GM21529 (cell line): ENCODE results near the gene ECI1.

ENCODE experiments used
- ATAC-seq: cut with Tn5 transposase; IDR thresholded peaks from one replicate; pipeline ENCODE4 v1.9.1; 2021; ENCODE audit not compliant: unreplicated experiment

ECI1 gene, protein sequence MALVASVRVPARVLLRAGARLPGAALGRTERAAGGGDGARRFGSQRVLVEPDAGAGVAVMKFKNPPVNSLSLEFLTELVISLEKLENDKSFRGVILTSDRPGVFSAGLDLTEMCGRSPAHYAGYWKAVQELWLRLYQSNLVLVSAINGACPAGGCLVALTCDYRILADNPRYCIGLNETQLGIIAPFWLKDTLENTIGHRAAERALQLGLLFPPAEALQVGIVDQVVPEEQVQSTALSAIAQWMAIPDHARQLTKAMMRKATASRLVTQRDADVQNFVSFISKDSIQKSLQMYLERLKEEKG

DNA sequence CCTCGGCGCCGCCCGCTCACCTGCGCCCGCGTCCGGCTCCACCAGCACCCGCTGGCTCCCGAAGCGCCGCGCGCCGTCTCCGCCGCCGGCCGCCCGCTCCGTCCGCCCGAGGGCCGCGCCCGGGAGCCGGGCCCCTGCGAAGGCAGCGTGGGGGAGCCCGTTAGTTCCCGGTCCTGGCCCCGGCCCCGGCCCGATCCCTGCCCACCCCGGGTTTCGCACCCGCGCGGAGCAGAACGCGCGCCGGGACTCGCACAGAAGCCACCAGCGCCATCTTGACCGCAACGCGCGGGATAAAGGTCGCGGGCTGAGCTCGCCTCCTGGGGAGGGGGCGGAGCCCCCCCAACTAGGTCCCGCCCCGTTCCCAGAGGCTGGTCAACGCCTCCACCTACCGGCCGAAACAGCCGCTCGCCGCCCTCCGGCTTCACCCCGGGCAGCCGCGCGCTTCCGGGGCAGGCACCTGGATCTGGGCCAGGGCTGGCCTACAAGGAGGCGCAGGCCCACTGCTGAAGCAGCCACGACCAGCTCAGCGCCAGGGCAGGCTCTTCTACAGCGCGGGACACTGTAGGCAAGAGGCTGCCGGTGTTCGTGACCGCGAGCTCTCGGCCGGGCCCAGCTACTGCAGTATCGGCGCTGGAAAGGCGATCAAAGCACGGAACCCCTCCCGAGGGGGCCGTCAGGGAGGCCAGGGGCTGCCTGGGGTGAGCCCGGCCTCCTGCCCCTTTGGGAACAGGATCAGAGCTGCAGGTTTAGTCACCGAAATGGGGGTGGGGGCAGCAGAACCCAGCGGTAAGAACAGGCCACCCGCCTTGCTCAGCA lies at the start of gene ECI1:
ECI1 (minus strand) TSS at position 292 of the 816 bp plus-strand sequence; CDS start at position 271, 21 bp downstream.
- peak; percentile 85 for ATAC-seq

DNA sequence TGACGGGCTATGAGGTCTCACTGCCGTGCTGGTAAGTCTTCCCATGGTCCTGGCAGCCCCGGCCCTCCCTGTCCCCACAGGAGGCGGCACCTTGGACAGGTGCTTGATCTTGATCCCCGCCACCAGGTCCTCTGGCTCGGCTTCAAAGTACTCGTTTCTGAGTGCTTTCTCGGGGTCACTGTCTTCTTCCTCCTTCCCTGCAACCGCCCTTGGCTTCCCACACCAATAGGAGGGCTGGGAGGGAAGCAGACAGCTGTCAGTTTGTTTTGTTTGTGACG lies 48.5 kb upstream of the ECI1 start:
- ATAC-seq, result no peak

DNA sequence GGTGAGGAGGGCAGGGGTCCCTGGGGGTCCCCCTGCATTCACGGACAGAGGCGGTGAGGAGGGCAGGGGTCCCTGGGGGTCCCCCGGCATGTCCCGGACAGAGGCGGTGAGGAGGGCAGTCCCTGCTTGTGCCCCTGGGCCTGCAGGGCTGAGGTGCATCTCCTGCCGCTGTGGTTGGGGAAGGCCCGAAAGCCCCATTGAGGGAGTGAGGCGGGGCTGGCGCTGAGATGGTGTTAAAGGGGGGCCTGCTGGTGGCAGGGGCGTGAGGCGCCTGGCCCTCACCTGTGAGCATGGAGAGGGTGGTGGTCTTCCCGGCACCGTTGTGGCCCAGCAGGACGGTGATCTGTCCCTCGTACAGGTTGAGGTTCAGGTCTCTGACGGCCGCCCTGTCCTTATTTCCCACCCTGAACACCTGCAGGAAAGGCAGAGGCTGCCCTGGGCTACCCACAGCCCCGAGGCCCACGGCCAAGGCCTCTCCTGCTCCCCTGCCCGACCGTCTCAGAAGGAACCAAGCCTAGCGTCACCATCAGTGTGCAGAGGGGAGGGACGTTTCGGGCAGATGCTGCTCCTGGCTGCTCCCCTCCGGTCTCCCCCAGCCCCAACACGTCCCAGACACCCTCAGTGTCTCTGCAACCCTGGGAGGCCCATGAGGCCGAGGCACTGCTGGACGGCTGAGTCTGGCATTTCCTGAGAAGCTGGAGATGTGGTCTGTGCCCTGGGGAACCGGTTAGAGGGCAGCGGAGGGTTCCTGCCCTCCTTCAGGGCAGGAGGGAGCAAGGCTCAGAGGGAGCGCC lies 47.9 kb upstream of the ECI1 start:
- no peak for ATAC-seq

DNA sequence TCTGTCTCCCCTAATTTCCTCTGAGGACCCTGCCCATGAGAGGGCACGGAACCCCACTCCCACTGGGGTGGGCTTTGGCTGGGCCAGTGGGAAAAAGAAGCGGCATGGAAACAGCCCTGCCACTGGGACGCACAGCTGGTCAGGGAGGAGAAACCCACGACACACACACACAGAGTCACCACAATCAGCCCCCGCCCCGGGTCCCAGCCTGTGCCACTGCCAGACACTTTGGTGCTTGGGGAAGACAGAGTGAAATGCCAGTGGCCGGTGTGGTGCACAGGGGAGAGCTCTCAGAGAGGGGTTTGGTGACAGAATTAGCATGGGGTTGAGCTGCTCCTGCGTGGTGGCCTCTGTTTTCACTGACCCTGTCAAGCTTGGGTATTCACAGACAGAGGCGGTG lies 47.2 kb upstream of the ECI1 start:
- ATAC-seq, result no peak

DNA sequence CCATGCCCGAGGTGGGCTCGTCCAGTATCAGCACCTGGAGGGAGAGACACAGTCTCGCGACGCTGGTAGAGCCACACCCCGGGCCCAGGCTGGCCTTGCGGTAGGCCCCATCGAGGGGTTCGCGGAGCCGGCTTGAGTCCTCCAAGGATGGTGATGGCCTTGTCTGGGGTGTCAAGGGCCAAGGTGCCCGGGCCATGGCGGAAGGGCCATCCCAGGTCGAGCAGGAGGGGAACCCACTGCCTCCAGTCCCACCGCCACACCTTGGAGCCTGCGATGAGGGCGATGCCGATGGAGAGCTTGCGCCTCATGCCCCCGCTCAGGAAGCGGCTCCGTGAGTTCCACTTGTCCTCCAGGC lies 46.1 kb upstream of the ECI1 start:
- ATAC-seq, result no peak

DNA sequence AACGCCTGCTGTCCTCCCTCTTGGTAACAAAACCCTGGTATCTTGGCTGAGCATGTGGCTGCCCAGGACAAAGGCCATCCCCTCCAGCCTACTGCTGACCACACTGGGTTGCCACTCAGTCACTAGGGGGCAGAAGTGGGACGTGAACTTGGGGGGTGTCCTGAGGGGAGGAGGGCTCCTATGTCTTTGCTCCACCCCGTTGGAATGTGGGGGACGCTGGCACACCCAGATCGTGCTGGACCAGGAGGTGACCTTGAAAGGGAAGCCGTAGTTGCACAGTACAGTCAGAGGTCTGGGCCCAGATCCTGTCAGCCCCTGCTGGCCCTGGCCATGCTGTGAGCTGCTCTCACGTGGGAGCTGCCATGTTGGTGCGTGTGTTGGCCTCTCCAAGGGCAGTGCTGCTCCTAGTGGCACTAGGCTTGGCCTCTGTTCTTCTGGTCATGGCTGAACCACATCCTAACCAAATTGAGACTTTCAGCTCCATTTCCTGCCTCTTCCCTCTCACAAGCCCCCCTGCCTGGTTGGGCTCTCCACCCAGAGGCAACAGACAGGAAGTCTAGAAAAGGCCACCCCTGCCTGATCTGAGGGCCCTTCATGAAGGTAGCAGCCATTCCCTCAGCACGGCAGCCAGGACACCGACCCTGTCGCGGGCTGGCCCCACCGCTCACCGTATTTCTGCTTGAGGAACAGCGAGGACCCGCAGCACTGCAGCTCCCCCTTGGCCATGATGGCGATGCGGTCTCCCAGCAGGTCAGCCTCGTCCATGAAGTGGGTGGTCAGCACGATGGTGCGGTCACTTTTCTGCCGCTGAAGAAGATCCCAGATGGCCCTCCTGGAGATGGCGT lies 45.5 kb upstream of the ECI1 start:
- no peak for ATAC-seq

DNA sequence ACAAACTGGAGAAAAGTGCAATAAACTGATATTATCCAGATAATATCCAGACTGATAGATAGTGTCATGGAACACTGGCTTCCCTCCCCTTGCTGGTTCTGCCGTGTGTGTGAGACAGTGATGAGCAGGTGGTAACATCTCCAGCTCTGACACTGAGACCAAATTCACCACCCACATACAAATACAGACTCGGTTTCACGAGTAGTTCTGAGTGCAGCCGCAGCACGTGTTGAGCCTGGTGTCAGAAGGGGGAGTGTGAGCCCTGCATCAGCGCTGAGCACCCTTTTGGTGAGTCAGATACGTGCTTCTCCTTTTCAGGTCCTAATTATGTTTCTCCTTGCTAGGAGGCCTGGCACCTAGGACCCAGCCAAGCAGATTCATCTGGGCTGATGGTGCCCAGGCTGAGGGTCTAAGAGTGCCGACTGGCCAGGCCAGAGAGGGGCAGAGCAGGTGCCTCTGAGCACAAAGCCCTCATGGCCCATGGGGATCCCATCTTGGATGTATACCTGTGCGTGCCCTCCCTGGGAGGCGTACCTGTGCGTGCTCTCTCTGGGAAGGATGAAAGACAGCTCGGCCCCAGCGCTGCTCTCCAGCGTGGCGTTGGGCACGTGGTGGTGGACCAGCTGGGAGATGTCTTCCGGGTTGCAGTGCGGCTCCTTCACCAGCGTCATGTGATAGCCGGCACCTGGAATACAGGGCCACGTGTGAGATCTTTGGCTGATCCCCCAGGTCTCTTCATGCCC lies 43.8 kb upstream of the ECI1 start:
- peak; percentile 71 for ATAC-seq

DNA sequence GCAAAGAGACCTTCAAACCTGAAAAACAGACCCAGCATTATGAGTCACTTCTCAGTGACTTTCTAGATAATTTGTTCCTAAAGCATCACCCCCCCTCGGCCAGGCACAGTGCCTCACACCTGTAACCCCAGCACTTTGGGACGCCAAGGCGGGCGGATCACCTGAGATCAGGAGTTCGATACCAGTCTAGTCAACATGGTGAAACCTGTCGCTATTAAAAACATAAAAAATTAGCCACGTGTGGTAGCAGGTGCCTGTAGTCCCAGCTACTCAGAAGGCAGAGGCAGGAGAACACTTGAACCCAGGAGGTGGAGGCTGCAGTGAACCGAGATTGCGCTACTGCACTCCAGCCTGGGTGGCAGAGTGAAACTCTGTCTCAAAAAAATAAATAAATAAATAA lies 40.8 kb upstream of the ECI1 start:
- no peak for ATAC-seq

DNA sequence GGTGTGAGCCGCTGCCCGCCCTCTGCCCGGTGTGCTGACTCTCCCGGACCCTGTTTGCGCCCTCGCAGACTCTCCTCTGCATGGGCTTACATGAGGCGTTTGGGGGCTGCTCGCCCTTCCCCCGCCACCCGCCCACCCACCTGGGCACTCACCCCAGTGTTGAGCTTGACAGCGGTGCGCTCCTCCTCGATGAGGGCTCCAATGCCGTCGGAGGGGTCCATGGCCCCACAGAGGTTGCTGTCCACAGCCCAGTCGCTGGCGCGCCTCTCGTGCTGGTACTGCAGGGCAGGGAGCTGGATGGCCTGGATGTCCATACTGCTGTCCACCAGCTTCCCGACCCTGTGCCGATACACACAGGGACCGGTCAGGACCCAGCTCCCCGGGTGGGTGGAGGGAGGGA lies 37.9 kb upstream of the ECI1 start:
- no peak for ATAC-seq

DNA sequence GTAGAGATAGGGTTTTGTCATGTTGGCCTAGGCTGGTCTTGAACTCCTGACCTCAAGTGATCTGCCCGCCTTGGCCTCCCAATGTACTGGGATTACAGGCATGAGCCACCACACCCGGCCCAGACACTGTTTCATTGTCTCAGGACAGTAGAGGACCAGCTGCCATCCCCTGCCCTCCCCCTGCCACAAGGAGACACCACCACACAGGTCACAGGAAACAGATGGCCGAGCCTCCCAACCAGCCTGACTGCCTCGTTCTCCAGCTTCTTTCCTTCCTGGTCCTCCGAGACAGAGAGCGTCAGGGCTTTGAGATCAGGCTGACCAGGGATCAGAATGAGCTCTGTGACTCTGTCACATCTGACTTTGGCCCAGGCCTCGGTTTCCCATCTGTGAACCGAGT lies 37.3 kb upstream of the ECI1 start:
- no peak for ATAC-seq

DNA sequence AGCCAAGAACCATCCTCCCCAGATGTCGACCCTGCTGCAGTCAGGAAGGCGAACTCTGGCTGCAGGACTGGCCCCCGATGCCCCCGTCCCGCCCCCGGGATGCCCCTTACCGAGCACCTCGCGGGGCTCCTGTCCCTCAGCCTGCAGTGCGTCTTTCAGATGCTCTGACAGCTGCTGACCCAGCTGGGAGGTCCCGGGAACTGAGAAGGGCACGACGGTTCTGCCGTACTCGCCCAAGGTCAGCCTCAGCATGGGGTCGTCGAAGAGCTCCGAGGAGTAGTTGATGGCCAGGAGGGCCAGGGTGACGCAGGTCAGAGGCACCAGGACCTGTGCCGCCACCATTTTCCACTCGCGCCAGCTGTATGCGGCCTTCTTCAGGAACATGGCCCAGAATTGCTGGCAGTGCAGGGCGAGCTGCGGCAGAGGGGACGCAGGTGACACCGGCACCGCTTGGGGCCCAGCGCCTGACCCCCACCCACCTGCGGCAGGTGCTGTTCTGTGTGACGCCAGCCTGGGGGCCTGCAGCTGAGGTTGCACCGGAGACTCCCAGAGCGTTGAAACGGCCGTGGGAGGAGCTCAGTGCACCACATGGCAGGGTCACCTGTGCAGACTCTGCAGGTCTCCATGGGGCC lies 36.6 kb upstream of the ECI1 start:
- ATAC-seq, result no peak

DNA sequence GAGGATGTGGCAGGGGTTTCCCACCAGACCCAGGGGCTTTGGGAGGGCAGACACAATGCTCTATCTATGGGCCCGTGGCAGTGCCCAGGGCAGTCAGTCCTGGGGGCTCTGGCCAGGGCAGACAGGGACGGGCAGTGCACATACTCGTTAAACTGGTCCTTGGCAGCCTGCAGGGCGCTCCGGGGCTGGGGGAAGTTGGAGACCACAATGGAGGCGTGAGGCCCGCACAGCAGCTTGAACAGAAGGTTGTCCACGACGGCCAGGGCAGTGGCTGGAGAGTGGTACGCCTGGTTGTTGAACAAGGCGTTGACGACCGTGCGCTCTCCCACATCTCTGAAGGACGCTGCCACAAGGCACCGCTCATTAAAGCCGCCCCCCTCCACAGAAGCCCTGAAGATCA lies 35.2 kb upstream of the ECI1 start:
- ATAC-seq, result no peak

DNA sequence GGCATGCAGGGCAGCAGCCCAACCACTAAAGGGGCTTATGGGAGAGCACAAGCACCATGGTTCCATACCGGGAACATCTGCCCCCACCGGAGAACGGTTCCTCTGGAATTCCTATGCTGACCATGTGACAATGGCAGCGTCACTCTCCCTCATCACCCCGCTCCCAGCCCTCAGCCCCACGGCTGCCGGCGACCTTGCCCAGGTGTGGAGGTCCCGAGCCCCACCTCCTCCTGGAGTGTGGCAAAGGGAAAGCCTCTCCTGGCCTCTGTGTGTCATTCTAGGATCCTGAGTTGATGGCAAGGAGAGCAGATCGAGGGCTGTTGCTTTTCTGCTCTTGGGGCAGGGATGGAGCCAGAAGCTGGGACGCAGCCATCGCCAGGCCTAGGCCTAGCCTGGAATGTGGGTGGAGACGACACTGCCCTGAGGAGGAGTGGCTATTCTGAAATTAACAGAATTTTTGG lies 34.4 kb upstream of the ECI1 start:
- no peak for ATAC-seq

DNA sequence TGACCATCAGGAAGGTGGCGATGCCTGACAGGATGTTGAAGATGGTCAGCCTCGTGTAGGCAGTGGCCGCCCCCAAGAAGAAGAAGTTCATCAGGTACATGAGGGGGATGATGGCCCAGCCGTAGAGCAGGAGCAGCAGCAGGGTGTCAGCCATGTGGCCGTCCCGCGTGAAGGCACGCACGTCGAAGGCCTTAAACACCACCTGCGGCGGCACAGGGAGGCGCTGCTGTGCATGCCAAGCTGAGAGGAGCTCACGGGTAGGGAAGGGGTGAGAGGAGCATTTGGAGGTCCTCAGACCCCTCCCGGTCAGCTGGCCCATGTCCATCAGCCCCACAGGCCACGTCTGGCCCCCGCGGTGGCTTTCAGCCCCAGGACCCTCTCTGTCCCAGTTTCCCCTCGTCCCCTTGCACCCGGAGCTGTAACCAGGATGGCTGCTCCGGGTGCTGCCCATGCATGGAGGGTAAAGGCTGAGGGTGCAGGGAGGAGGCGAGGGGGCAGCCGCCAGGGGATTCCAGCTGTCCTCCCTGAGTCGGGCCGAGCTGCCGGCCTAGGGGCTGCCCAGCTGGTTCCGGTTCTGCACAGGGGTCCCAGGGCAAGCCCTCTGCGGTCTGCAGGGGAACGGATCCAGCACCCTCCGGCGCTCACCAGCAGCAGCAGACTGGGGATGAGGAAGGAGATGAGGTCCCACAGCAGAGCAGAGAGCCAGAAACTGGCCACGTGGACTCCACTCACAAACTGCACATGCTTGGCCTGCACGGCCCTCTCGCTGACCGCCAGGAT lies 33.6 kb upstream of the ECI1 start:
- no peak for ATAC-seq

DNA sequence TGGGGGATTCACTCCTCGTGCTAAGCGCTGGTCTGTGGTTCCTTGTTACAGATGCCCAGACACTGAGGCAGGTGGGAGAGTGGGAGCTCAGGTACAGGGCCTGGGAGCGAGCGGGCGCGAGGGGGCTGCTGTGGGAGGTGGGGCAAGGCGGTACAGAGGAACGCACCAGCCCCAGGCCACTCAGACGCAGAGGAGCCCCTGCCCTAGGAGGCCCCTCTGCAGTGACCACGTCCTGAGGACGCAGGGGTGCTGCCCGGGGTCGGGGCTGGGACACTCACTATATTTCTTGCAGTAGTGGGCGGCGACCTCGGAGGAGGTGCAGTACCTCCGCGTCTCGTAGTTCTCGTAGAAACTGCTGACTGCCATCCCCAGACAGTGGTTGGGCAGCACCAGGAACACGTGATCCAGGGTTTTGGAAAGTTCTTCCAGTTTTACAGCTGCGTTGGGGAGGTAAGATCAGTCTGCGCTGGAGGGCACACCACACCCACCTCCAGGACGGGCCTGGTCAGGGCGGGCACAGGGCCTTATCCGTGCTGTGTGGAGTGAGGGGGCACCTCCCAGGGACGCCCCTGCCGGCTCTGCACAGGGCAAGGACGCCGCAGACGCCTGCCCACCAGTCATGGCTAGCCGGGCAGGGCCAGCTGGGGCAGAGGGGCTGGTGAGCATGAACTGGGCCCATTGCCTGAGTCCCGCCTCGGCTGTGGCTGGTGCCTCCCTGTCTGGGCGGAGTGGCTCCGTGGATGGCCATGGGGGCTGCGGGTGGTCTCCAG lies 32.8 kb upstream of the ECI1 start:
- no peak for ATAC-seq

DNA sequence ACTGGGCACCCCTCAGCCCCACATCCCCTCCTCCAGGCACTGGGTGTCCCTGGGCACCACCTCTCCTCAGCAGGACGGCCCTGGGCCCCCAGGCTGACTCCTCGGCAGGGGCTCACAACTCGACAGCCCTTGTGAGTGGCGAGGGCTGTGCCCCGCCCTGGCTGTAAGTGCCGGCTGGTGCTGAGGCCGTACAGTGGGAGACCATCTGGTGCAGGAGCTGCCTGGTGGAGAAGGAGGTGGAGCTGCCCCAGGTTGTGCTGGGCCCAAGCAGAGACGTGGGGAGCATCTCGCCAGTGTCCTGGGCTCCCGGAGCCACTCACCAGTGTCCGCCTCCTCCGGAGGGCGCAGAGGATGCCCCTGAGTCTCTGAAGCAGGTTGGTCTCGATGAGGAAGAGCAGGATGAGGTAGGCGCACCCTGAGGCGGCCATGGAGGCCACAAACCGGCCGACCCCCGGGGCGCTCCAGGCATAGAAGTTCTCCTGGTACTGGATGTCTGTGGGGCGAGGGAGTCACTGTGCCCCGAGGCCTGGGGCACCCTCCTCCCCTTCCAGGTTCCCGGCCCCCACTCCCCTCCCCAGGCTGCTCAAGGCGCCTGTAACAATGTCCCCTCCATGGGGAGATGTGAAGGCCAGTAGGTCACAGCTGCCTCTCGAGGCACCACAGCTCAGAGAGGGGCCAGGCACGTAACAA lies 31.6 kb upstream of the ECI1 start:
- no peak for ATAC-seq

DNA sequence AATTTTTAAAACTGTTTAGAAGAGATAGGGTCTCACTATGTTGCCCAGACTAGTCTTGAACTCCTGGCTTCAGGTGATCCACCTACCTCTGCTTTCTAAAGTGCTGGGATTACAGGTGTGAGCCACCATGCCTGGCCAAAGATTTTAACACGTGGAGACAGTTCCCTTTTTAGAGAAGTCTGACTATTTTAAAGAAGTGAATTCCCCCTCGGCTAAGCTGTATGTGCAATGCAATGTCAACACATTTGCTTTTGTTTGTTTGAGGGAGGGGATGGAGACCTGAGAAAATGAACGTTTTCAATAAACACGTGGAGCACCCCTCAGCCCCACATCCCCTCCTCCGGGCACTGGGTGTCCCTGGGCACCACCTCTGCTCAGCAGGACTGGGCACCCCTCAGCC lies 30.9 kb upstream of the ECI1 start:
- ATAC-seq, result no peak
